IPS-11a (cell line): ENCODE measurements around the gene ZNF205.
"Not testable (repeated sequence)": the region's sequence is repeated elsewhere in the genome, so short reads cannot be mapped to it uniquely, and the experiment has no call there.

Source experiments
- H3K4me3 ChIP-seq: one replicate; pipeline ENCODE4 v1.5.1; 2013; ENCODE audit warnings: low read depth, low read length, control low read depth

ZNF205 gene

GRCh38 chr16:3165111-3165822, 52.9 kb downstream of the ZNF205 start:
- no peak overlapping the region for H3K4me3 ChIP-seq

DNA sequence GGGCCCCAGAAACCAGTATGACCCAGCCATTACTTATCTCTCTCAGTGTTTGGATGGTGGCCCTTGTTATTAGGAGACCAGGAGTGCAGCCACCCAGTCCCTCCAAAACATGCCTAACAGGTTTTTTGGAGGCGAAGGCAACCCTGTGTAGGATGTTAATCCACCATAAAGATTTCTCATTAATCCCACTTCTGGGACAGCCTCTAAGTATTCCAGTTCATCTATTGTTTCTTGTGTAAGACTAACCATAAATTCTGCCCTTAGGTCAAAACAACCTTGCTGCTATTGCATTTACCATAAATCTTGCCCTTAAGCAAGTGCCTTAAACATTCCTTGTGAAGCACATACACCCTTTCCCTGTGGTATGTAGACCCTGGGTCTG, 54.1 kb downstream of the ZNF205 start:
- H3K4me3 ChIP-seq: no peak overlapping the region

GRCh38 chr16:3168729-3169128, 56.3 kb downstream of the ZNF205 start:
- not testable (repeated sequence) for H3K4me3 ChIP-seq
